Keratinocyte (primary cell): Measurements from ENCODE around the gene GHITM.
"Not testable (repeated sequence)": the region's sequence is repeated elsewhere in the genome, so short reads cannot be mapped to it uniquely, and the experiment has no call there.

ENCODE experiments used
- EZH2 ChIP-seq: IDR thresholded peaks from one replicate; pipeline ENCODE4 v1.6.1; 2012; ENCODE audit warnings: inconsistent platforms, mild to moderate bottlenecking, low read length, moderate library complexity
- TF ChIP-seq, protein P1 (sequence below), 3 experiments: IDR thresholded peaks in 1 of 3; conservative IDR thresholded peaks in 1 of 3; optimal IDR thresholded peaks in 1 of 3; 2 replicates in 2 of 3; 3 replicates in 1 of 3; pipeline versions ENCODE3 to v1.5.1; 2011; ENCODE audit warnings: low read length in 3 of 3, mild to moderate bottlenecking in 3 of 3, moderate library complexity in 2 of 3, control low read depth in 1 of 3, inconsistent platforms in 1 of 3; ENCODE audit not compliant: insufficient read depth in 2 of 3; ENCODE audit errors: extremely low read depth in 1 of 3

DNA sequence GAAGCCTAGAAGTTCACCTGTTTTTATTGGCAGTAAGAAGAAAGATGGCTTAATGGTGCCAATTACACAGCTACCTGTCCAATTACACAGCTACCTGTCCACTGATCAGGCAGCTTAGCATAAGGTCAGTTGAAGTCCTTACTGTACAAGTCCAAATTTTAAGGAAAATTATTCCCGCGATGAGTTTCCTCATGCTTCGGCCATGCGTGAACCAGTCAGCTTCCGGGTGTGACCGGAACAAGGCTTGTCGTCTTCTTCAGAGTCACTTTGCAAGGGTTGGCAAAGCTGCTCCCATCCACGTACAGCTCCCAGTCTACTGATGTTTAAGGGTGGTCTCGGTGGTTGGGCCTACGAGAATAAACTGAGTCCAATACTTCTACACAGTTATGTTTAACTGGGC is 29.1 kb downstream of the GHITM start:
- TF ChIP-seq, protein P1, sequence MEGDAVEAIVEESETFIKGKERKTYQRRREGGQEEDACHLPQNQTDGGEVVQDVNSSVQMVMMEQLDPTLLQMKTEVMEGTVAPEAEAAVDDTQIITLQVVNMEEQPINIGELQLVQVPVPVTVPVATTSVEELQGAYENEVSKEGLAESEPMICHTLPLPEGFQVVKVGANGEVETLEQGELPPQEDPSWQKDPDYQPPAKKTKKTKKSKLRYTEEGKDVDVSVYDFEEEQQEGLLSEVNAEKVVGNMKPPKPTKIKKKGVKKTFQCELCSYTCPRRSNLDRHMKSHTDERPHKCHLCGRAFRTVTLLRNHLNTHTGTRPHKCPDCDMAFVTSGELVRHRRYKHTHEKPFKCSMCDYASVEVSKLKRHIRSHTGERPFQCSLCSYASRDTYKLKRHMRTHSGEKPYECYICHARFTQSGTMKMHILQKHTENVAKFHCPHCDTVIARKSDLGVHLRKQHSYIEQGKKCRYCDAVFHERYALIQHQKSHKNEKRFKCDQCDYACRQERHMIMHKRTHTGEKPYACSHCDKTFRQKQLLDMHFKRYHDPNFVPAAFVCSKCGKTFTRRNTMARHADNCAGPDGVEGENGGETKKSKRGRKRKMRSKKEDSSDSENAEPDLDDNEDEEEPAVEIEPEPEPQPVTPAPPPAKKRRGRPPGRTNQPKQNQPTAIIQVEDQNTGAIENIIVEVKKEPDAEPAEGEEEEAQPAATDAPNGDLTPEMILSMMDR (optimal IDR thresholded peaks at IDR 0.05 in 1 of 3, IDR thresholded peaks at IDR 0.05 in 1 of 3, conservative IDR thresholded peaks at IDR 0.05 in 1 of 3; ENCODE audit: extremely low read depth in 1 of 3, insufficient read depth in 2 of 3, low read length in 3 of 3) = not testable (repeated sequence)
- not testable (repeated sequence) for TF ChIP-seq EZH2
